NB4 (cell line): ENCODE results near the gene AUH.

Experiments used
- DNase-seq: peaks from one replicate; pipeline ENCODE4 v3.0.0; 2010; ENCODE audit warnings: low read depth
- H3K4me3 ChIP-seq: one replicate; pipeline ENCODE4 v1.5.1; 2011; ENCODE audit warnings: mild to moderate bottlenecking, low read depth, low read length, moderate library complexity
- MYC ChIP-seq: IDR thresholded peaks from 2 replicates; pipeline ENCODE4 v1.6.1; 2011; ENCODE audit warnings: low read depth, low read length
- POLR2A ChIP-seq: IDR thresholded peaks from 2 replicates; pipeline ENCODE4 v1.6.1; 2011; ENCODE audit warnings: mild to moderate bottlenecking; ENCODE audit not compliant: insufficient read length; ENCODE audit errors: extremely low read depth
- TF ChIP-seq, protein P1 (sequence below): IDR thresholded peaks from 2 replicates; pipeline ENCODE4 v1.6.1; 2011; ENCODE audit warnings: low read depth, low read length
- TF ChIP-seq, protein P2 (sequence below): IDR thresholded peaks from one replicate; pipeline ENCODE4 v1.5.1; 2012; ENCODE audit warnings: low read depth, low read length

The AUH gene

DNA sequence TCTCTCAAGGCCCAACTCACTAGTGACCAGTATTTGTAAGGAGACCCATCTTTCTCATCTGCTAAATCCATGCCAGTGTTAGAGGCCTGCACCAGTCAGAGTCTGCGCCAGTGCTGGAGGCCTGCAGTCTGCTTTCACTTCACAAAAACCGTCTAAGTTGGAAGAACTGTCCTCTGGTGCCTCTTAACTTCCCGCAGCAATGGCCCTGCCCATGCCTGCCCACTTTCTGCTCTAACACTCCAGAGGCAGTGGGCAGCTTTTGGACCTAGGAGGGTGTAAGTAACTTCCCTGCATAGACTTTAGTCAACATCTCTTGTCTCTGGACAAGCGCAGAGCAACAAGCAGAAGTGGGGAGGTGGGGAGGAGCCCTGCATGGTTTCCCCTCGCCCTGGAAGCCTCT lies 152.9 kb downstream of the AUH start:
- DNase-seq = peak; percentile 16
- no peak overlapping the region for H3K4me3 ChIP-seq

DNA sequence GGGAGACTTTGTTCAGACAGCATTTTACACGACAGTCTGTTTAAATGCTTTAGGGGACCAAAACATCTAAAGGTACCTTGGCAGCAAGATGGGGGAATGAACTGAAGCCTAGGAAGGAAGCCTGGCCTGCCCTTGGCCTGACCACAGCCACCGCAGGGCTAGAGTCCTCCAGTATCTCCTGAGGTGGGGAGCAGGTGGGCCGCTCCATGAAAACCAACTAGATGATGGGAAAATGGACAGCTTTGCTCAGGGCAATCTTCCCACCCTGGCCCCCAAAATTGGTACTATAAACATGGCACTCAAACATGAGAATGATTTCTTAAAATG lies 153.3 kb downstream of the AUH start:
- DNase-seq = no peak
- no peak overlapping the region for H3K4me3 ChIP-seq
- TF ChIP-seq, protein P1, sequence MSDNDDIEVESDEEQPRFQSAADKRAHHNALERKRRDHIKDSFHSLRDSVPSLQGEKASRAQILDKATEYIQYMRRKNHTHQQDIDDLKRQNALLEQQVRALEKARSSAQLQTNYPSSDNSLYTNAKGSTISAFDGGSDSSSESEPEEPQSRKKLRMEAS = no peak
- TF ChIP-seq MYC = no peak
- TF ChIP-seq, protein P2, sequence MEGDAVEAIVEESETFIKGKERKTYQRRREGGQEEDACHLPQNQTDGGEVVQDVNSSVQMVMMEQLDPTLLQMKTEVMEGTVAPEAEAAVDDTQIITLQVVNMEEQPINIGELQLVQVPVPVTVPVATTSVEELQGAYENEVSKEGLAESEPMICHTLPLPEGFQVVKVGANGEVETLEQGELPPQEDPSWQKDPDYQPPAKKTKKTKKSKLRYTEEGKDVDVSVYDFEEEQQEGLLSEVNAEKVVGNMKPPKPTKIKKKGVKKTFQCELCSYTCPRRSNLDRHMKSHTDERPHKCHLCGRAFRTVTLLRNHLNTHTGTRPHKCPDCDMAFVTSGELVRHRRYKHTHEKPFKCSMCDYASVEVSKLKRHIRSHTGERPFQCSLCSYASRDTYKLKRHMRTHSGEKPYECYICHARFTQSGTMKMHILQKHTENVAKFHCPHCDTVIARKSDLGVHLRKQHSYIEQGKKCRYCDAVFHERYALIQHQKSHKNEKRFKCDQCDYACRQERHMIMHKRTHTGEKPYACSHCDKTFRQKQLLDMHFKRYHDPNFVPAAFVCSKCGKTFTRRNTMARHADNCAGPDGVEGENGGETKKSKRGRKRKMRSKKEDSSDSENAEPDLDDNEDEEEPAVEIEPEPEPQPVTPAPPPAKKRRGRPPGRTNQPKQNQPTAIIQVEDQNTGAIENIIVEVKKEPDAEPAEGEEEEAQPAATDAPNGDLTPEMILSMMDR = no peak
- no peak for TF ChIP-seq POLR2A

More for the DNA sequence above, 152.9 kb downstream of the AUH start:
- TF ChIP-seq MYC (no peak), POLR2A (no peak)
- TF ChIP-seq, protein P1 = no peak
- TF ChIP-seq, protein P2 = no peak

DNA sequence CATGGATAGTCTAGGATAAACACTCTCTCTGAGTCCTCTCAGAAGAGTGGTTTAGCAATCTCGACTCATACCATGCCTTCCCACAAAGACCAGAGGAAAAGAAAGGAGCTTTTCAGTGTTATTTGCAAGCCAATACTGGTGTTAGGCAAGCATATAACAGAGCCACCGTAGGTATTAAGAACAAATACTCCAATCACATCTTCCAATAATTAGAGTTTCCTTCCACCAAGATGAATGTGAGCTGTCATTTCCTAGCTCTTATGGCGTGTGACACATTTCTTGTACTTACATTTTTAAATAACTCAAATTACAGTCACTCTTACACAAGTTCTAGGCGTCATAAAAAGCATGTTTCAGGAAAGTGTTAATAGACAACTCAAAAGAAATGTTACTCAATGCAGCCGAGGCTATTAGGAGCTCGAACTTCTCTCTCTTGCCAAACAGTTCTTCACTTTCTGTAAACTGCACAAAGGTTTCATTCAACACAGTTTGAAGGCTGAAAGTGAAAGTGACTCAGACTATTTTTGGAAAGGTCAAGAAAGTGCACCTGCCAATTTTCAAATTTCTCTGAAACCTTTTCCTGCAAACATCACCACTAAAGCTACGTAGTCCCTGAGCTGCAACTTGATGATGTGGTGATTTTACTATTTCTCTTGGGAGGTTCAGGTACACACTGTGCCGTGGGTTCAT lies 153.8 kb downstream of the AUH start:
- TF ChIP-seq, protein P1 = 0 out of 2 replicates have a peak, but pooled peaks have one; percentile 5
- TF ChIP-seq MYC = no peak
- DNase-seq = peak; percentile 72

DNA sequence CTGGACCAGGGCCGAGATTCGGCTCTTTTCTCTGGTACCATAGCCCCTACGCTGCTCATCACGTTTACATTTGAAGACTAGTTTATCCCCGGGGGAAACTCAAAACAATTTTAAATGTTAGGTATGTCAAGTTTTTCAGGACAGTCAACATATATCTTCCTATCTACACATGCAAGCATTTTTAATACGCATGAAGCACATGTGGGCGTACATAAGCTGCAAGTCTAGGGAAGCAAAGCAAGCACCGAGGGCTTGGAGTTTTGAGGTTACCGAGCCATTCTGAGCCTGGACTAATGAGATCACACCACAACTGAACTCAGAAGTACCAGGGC lies 154.4 kb downstream of the AUH start:
- DNase-seq = no peak
- TF ChIP-seq, protein P1 = no peak
- no peak for TF ChIP-seq MYC
- TF ChIP-seq, protein P2 = no peak
- no peak for TF ChIP-seq POLR2A
- no peak overlapping the region for H3K4me3 ChIP-seq

More for the DNA sequence above, 153.8 kb downstream of the AUH start:
- peak overlapping the region; percentile 14 for H3K4me3 ChIP-seq

DNA sequence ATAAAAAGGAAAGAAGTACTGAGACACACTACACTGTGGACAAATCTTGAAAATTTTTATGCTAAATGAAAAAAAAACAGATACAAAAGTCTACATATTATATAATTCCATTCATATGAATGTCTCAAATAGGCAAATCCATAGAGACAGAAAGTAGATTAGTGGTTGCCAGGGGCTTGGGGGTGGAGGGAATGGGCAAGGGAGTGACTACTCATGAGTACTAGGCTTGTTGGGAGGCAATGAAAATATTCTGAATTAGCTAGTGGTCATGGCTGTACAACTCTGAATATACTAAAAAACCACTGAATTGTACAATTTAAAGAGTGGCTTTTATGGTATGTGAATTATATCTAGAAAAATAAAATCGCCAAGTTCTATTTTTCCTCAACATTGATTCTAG lies 154.9 kb downstream of the AUH start:
- H3K4me3 ChIP-seq = no peak overlapping the region
- DNase-seq = no peak
- TF ChIP-seq MYC = no peak
- TF ChIP-seq, protein P1 = no peak
- no peak for TF ChIP-seq POLR2A
- TF ChIP-seq, protein P2 = no peak

DNA sequence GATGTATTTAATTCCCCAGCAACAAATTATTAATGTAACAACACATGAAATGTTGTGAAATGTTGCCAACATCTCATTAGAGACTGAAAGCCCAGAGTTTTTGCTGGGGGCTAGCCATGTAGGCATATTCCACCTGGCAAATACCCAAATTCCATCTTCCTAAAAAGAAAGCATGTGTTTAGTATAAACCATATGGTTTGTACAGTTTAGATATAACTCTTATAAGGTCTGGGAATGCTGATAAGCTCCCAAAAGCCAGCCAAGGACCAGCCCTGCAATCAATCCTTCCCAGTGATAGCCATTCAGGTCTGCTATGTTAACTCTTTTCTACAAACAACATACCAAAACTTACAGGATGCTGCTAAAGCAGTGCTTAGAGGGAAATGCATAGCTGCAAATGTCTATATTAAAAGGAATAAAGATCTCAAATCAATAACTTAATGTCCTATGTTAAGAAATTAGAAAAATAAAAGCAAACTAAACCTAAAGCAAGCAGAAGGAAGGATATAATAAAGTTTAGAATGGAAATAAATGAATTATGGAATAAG lies 158.9 kb downstream of the AUH start:
- DNase-seq = no peak
- TF ChIP-seq POLR2A = no peak
- no peak for TF ChIP-seq MYC
- TF ChIP-seq, protein P2 = no peak
- TF ChIP-seq, protein P1 = no peak
- H3K4me3 ChIP-seq = no peak overlapping the region
